C4-2B (cell line): Measurements from ENCODE around the gene PRSS53.

Experiments
- ZFX ChIP-seq: fragments of 450-650 bp; IDR thresholded peaks from 2 replicates; pipeline ENCODE4 v1.6.1; 2017
- TF ChIP-seq, protein P1 (sequence below): fragments of 450-650 bp; conservative IDR thresholded peaks from 2 replicates; pipeline ENCODE4 v1.5.1; 2017; ENCODE audit warnings: mild to moderate bottlenecking

DNA sequence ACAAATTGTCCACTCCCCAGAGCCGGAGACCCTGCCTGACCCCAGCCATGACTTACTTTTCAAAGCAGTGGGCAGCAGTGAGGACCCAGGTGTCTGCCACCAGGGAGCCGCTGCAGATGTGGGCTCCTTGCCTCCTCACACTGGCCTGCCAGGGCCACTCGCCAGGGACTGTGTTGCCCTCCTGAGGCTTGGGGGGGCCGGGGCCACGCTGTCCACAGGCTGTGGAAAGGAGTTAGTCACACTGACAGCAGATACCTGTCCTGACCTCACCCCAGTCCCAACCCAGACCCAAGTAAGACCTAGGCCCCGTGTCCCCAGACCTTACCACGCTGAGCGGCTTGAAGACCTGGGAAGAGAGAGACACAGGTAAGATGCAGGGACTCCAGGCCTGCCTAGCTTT lies 1.3 kb downstream of the PRSS53 start:
- TF ChIP-seq, protein P1, sequence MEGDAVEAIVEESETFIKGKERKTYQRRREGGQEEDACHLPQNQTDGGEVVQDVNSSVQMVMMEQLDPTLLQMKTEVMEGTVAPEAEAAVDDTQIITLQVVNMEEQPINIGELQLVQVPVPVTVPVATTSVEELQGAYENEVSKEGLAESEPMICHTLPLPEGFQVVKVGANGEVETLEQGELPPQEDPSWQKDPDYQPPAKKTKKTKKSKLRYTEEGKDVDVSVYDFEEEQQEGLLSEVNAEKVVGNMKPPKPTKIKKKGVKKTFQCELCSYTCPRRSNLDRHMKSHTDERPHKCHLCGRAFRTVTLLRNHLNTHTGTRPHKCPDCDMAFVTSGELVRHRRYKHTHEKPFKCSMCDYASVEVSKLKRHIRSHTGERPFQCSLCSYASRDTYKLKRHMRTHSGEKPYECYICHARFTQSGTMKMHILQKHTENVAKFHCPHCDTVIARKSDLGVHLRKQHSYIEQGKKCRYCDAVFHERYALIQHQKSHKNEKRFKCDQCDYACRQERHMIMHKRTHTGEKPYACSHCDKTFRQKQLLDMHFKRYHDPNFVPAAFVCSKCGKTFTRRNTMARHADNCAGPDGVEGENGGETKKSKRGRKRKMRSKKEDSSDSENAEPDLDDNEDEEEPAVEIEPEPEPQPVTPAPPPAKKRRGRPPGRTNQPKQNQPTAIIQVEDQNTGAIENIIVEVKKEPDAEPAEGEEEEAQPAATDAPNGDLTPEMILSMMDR: no peak
- TF ChIP-seq ZFX: no peak
